Bronchial smooth muscle cell (primary cell): ENCODE data around the gene USP25. TPM values are rescaled to one million over a fixed set of nuclear protein-coding genes. Genes with fewer than 3 reads are reported as not detected.

Source experiments
- total RNA-seq: library from RNA; depleted of rRNA; stranded (reverse); fragments of >200 nt; gene quantifications from 2 replicates; pipeline ENCODE4 v1.2.1, GENCODE V29; 2014

Gene USP25
- 32.3 and 33.4 TPM in 2 replicates for total RNA-seq

GRCh38 chr21:15729674-15730483 lies at the start of gene USP25:
USP25 (plus strand) TSS chr21:15729982; CDS start chr21:15730394, 412 bp downstream.

